ENCODE measurements around the gene SGCE. TPM values are rescaled to one million over a fixed set of nuclear protein-coding genes. Genes with fewer than 3 reads are reported as not detected.

The SGCE gene
- total RNA-seq, 5 donors from 2014 or later (not counting 1 experiment from before 2014, with no cell fraction given), result 0.58 to 2.2 (median 1.9) TPM

GRCh38 chr7:94697035-94697974, 41.4 kb upstream of the SGCE start:
- no peak for ATAC-seq (replicated peaks in 1 of 4)
- WGBS (ENCODE audit: insufficient coverage), result 73% methylated on average over 1 of the region's 1 CpG
- ChIA-PET CTCF (no interaction called here), POLR2A (no interaction called here)
- no peaks in the 10 kb centered on the region for H3K36me3 Mint-ChIP-seq
- H3K27me3 Mint-ChIP-seq, result peaks cover 1 to 4% of the 10 kb centered on the region in 2 donors
- H3K36me3 ChIP-seq (ENCODE audit: control insufficient read depth in 2 of 2, extremely low read depth in 1 of 2, insufficient read depth in 1 of 2, low read length in 1 of 2), result no peaks in the 10 kb centered on the region
- no peak overlapping the region for H3K4me3 Mint-ChIP-seq
- H3K4me1 ChIP-seq (ENCODE audit: control insufficient read depth in 1 of 2, extremely low read depth in 1 of 2, insufficient read depth in 2 of 2, low read length in 2 of 2), result no peaks in the 10 kb centered on the region
- H3K27ac ChIP-seq (ENCODE audit: low read length), result no peak overlapping the region
- no peak overlapping the region for H3K4me3 ChIP-seq (ENCODE audit: control insufficient read depth in 1 of 2, extremely low read depth in 1 of 2, low read length in 1 of 2)
- H3K27me3 ChIP-seq (replicated peaks in 1 of 2; ENCODE audit: control insufficient read depth in 2 of 2, extremely low read depth in 1 of 2, insufficient read depth in 2 of 2, low read length in 1 of 2), result no peaks in the 10 kb centered on the region
- no peaks in the 10 kb centered on the region for H3K9me3 ChIP-seq
- no peaks in the 10 kb centered on the region for H3K4me1 Mint-ChIP-seq
- H3K27ac Mint-ChIP-seq, result no peak overlapping the region
- no peak for DNase-seq
- H3K9me3 Mint-ChIP-seq, result no peaks in the 10 kb centered on the region

- POLR2A ChIA-PET, result no interaction called here
- H3K36me3 Mint-ChIP-seq, result no peaks in the 10 kb centered on the region
- H3K9me3 Mint-ChIP-seq, result no peaks in the 10 kb centered on the region
- no peak overlapping the region for H3K27ac Mint-ChIP-seq
- no peaks in the 10 kb centered on the region for H3K4me1 ChIP-seq (ENCODE audit: control insufficient read depth in 1 of 2, extremely low read depth in 1 of 2, insufficient read depth in 2 of 2, low read length in 2 of 2)
- peaks cover 0 to 14% of the 10 kb centered on the region in 2 donors for H3K27me3 Mint-ChIP-seq
- no peak overlapping the region for H3K4me3 ChIP-seq (ENCODE audit: control insufficient read depth in 1 of 2, extremely low read depth in 1 of 2, low read length in 1 of 2)
- DNase-seq (no peak), ATAC-seq (replicated peaks in 1 of 4) (no peak)
- no peaks in the 10 kb centered on the region for H3K9me3 ChIP-seq
- H3K4me1 Mint-ChIP-seq, result no peaks in the 10 kb centered on the region
- H3K36me3 ChIP-seq (ENCODE audit: control insufficient read depth in 2 of 2, extremely low read depth in 1 of 2, insufficient read depth in 1 of 2, low read length in 1 of 2), result no peaks in the 10 kb centered on the region
- 54% methylated on average over 1 of the region's 2 CpGs for WGBS (ENCODE audit: insufficient coverage)
- H3K27me3 ChIP-seq (replicated peaks in 1 of 2; ENCODE audit: control insufficient read depth in 2 of 2, extremely low read depth in 1 of 2, insufficient read depth in 2 of 2, low read length in 1 of 2), result peaks cover 0 to 6% of the 10 kb centered on the region in 2 experiments
- H3K4me3 Mint-ChIP-seq, result no peak overlapping the region
- CTCF ChIA-PET, result no interaction called here
- H3K27ac ChIP-seq (ENCODE audit: low read length), result no peak overlapping the region
Measured at GRCh38 chr7:94687810-94688209, 31.9 kb upstream of the SGCE start.

GRCh38 chr7:94687076-94687475, 31.1 kb upstream of the SGCE start:
- Histone ChIP-seq H3K27me3 (replicated peaks in 1 of 2; ENCODE audit: control insufficient read depth in 2 of 2, extremely low read depth in 1 of 2, insufficient read depth in 2 of 2, low read length in 1 of 2) (peaks cover 0 to 6% of the 10 kb centered on the region in 2 experiments), H3K9me3 (no peaks in the 10 kb centered on the region), H3K27ac (ENCODE audit: low read length) (no peak overlapping the region), H3K4me3 (ENCODE audit: control insufficient read depth in 1 of 2, extremely low read depth in 1 of 2, low read length in 1 of 2) (no peak overlapping the region), H3K4me1 (ENCODE audit: control insufficient read depth in 1 of 2, extremely low read depth in 1 of 2, insufficient read depth in 2 of 2, low read length in 2 of 2) (no peaks in the 10 kb centered on the region), H3K36me3 (ENCODE audit: control insufficient read depth in 2 of 2, extremely low read depth in 1 of 2, insufficient read depth in 1 of 2, low read length in 1 of 2) (no peaks in the 10 kb centered on the region)
- H3K4me3 Mint-ChIP-seq, result no peak overlapping the region
- H3K9me3 Mint-ChIP-seq, result no peaks in the 10 kb centered on the region
- peaks cover 0 to 14% of the 10 kb centered on the region in 2 donors for H3K27me3 Mint-ChIP-seq
- no peak overlapping the region for H3K27ac Mint-ChIP-seq
- no peak for DNase-seq
- WGBS (ENCODE audit: insufficient coverage), result no CpG with 5 or more reads among the region's 2 CpGs
- H3K4me1 Mint-ChIP-seq, result no peaks in the 10 kb centered on the region
- ChIA-PET CTCF (no interaction called here), POLR2A (no interaction called here)
- no peak for ATAC-seq (replicated peaks in 1 of 4)
- H3K36me3 Mint-ChIP-seq, result no peaks in the 10 kb centered on the region

GRCh38 chr7:94683066-94683465, 27.1 kb upstream of the SGCE start:
- no peak overlapping the region for H3K27ac Mint-ChIP-seq
- Histone ChIP-seq H3K36me3 (ENCODE audit: control insufficient read depth in 2 of 2, extremely low read depth in 1 of 2, insufficient read depth in 1 of 2, low read length in 1 of 2) (no peaks in the 10 kb centered on the region), H3K9me3 (no peaks in the 10 kb centered on the region), H3K27me3 (replicated peaks in 1 of 2; ENCODE audit: control insufficient read depth in 2 of 2, extremely low read depth in 1 of 2, insufficient read depth in 2 of 2, low read length in 1 of 2) (peaks cover 0 to 4% of the 10 kb centered on the region in 2 experiments), H3K4me1 (ENCODE audit: control insufficient read depth in 1 of 2, extremely low read depth in 1 of 2, insufficient read depth in 2 of 2, low read length in 2 of 2) (no peaks in the 10 kb centered on the region), H3K4me3 (ENCODE audit: control insufficient read depth in 1 of 2, extremely low read depth in 1 of 2, low read length in 1 of 2) (no peak overlapping the region), H3K27ac (ENCODE audit: low read length) (no peak overlapping the region)
- CTCF ChIA-PET, result no interaction called here
- no peaks in the 10 kb centered on the region for H3K9me3 Mint-ChIP-seq
- no peak for DNase-seq
- no peak for ATAC-seq (replicated peaks in 1 of 4)
- 100% methylated on average over 1 of the region's 1 CpG for WGBS (ENCODE audit: insufficient coverage)
- H3K36me3 Mint-ChIP-seq, result no peaks in the 10 kb centered on the region
- POLR2A ChIA-PET, result no interaction called here
- peaks cover 4 to 26% of the 10 kb centered on the region in 2 donors for H3K27me3 Mint-ChIP-seq
- H3K4me1 Mint-ChIP-seq, result no peaks in the 10 kb centered on the region
- no peak overlapping the region for H3K4me3 Mint-ChIP-seq

GRCh38 chr7:94679358-94679757, 23.4 kb upstream of the SGCE start:
- no CpG with 5 or more reads among the region's 1 CpG for WGBS (ENCODE audit: insufficient coverage)
- Histone ChIP-seq H3K27ac (ENCODE audit: low read length) (no peak overlapping the region), H3K4me3 (ENCODE audit: control insufficient read depth in 1 of 2, extremely low read depth in 1 of 2, low read length in 1 of 2) (no peak overlapping the region), H3K9me3 (no peaks in the 10 kb centered on the region), H3K36me3 (ENCODE audit: control insufficient read depth in 2 of 2, extremely low read depth in 1 of 2, insufficient read depth in 1 of 2, low read length in 1 of 2) (no peaks in the 10 kb centered on the region), H3K27me3 (replicated peaks in 1 of 2; ENCODE audit: control insufficient read depth in 2 of 2, extremely low read depth in 1 of 2, insufficient read depth in 2 of 2, low read length in 1 of 2) (no peaks in the 10 kb centered on the region), H3K4me1 (ENCODE audit: control insufficient read depth in 1 of 2, extremely low read depth in 1 of 2, insufficient read depth in 2 of 2, low read length in 2 of 2) (no peaks in the 10 kb centered on the region)
- Mint-ChIP-seq H3K27ac (no peak overlapping the region), H3K4me1 (no peaks in the 10 kb centered on the region), H3K4me3 (no peak overlapping the region), H3K27me3 (peaks cover 10 to 27% of the 10 kb centered on the region in 2 donors), H3K36me3 (no peaks in the 10 kb centered on the region), H3K9me3 (no peaks in the 10 kb centered on the region)
- no peak for ATAC-seq (replicated peaks in 1 of 4)
- ChIA-PET CTCF (no interaction called here), POLR2A (no interaction called here)
- no peak for DNase-seq

- H3K4me1 Mint-ChIP-seq, result no peaks in the 10 kb centered on the region
- Histone ChIP-seq H3K4me3 (ENCODE audit: control insufficient read depth in 1 of 2, extremely low read depth in 1 of 2, low read length in 1 of 2) (no peak overlapping the region), H3K27ac (ENCODE audit: low read length) (no peak overlapping the region), H3K4me1 (ENCODE audit: control insufficient read depth in 1 of 2, extremely low read depth in 1 of 2, insufficient read depth in 2 of 2, low read length in 2 of 2) (no peaks in the 10 kb centered on the region), H3K36me3 (ENCODE audit: control insufficient read depth in 2 of 2, extremely low read depth in 1 of 2, insufficient read depth in 1 of 2, low read length in 1 of 2) (no peaks in the 10 kb centered on the region), H3K9me3 (no peaks in the 10 kb centered on the region), H3K27me3 (replicated peaks in 1 of 2; ENCODE audit: control insufficient read depth in 2 of 2, extremely low read depth in 1 of 2, insufficient read depth in 2 of 2, low read length in 1 of 2) (no peaks in the 10 kb centered on the region)
- H3K9me3 Mint-ChIP-seq, result no peaks in the 10 kb centered on the region
- peaks cover 10 to 23% of the 10 kb centered on the region in 2 donors for H3K27me3 Mint-ChIP-seq
- H3K36me3 Mint-ChIP-seq, result no peaks in the 10 kb centered on the region
- ChIA-PET CTCF (no interaction called here), POLR2A (no interaction called here)
- no peak overlapping the region for H3K27ac Mint-ChIP-seq
- DNase-seq (no peak), ATAC-seq (replicated peaks in 1 of 4) (no peak)
- no peak overlapping the region for H3K4me3 Mint-ChIP-seq
- no CpG with 5 or more reads among the region's 3 CpGs for WGBS (ENCODE audit: insufficient coverage)
Measured at GRCh38 chr7:94676431-94676830, 20.5 kb upstream of the SGCE start.

Data from T-cell (primary cell).